Chondrocyte (in vitro differentiated cells): ENCODE measurements around the gene AFG3L2. TPM values are rescaled to one million over a fixed set of nuclear protein-coding genes. Genes with fewer than 3 reads are reported as not detected.

Experiments used
- DNase-seq: peaks from one replicate; pipeline ENCODE4 v3.0.0; 2021; ENCODE audit warnings: mixed read lengths, low spot score
- H3K27ac Mint-ChIP-seq: one replicate; pipeline ENCODE4 v1.8.0; 2021; ENCODE audit warnings: mild to moderate bottlenecking, moderate library complexity, mixed read lengths; ENCODE audit not compliant: unreplicated experiment
- H3K27me3 Mint-ChIP-seq: 2 replicates; pipeline ENCODE4 v1.8.0; 2021; ENCODE audit warnings: low read depth, mixed read lengths
- H3K36me3 Mint-ChIP-seq: 2 replicates; pipeline ENCODE4 v1.8.0; 2021; ENCODE audit warnings: low read depth, mixed read lengths
- H3K4me1 Mint-ChIP-seq: 2 replicates; pipeline ENCODE4 v1.8.0; 2021; ENCODE audit warnings: low read depth, mild to moderate bottlenecking, mixed read lengths
- H3K4me3 Mint-ChIP-seq: one replicate; pipeline ENCODE4 v1.8.0; 2021; ENCODE audit warnings: mild to moderate bottlenecking, moderate library complexity, mixed read lengths; ENCODE audit not compliant: unreplicated experiment
- H3K9me3 Mint-ChIP-seq: 2 replicates; pipeline ENCODE4 v1.8.0; 2021; ENCODE audit warnings: low read depth, mixed read lengths
- CTCF ChIP-seq: fragments of 200-600 bp; sonication (generic); IDR thresholded peaks from 2 replicates; pipeline ENCODE4 v1.5.0; 2021; ENCODE audit warnings: antibody characterized with exemption, mild to moderate bottlenecking, moderate library complexity
- long read RNA-seq: library from polyadenylated mRNA; stranded (forward); transcript quantifications from one replicate; pipeline ENCODE4 v2.0.0, GENCODE V29; 2021
- total RNA-seq: library from RNA; stranded (reverse); gene quantifications from 3 replicates; pipeline ENCODE4 v1.2.1, GENCODE V29; 2021

AFG3L2 gene
- total RNA-seq = 36.2 to 38.5 TPM (median 37.0 TPM) in 3 replicates
- long read RNA-seq, transcript AFG3L2-201 (17 exons, 3,247 nt) = major isoform, 89 of 104 reads
- long read RNA-seq, partial matches to known transcripts = 6 of 104 reads
- long read RNA-seq, other reads (novel, unspliced or antisense) = 9 of 104 reads

- peak within 1 kb of the TSS; percentile 88 for H3K4me3 Mint-ChIP-seq
- peaks cover 46% of the 10 kb centered on the region for H3K4me1 Mint-ChIP-seq
- peak; percentile 100 for DNase-seq
- no peaks in the 10 kb centered on the region for H3K9me3 Mint-ChIP-seq
- no peak for TF ChIP-seq CTCF
- no peaks in the 10 kb centered on the region for H3K27me3 Mint-ChIP-seq
- H3K36me3 Mint-ChIP-seq = no peaks in the 10 kb centered on the region
- H3K27ac Mint-ChIP-seq = peak within 1 kb of the TSS; percentile 98
These were observed at the start of gene AFG3L2 for GRCh38 chr18:12376754-12377555. Gene AFG3L2, minus strand, starts transcription at chr18:12377227. Its CDS starts 145 bp downstream, at chr18:12377082.

- peak overlapping the region; percentile 22 for H3K27ac Mint-ChIP-seq
- peaks cover 9% of the 10 kb centered on the region for H3K36me3 Mint-ChIP-seq
- H3K4me3 Mint-ChIP-seq = no peak overlapping the region
- H3K4me1 Mint-ChIP-seq = peaks cover 11% of the 10 kb centered on the region
- H3K9me3 Mint-ChIP-seq = no peaks in the 10 kb centered on the region
- H3K27me3 Mint-ChIP-seq = no peaks in the 10 kb centered on the region
- no peak for DNase-seq
- no peak for TF ChIP-seq CTCF
These were observed 47.2 kb upstream of the AFG3L2 start for GRCh38 chr18:12424252-12424651.

- no peak overlapping the region for H3K27ac Mint-ChIP-seq
- H3K9me3 Mint-ChIP-seq = no peaks in the 10 kb centered on the region
- TF ChIP-seq CTCF = no peak
- no peak overlapping the region for H3K4me3 Mint-ChIP-seq
- H3K4me1 Mint-ChIP-seq = peaks cover 11% of the 10 kb centered on the region
- no peaks in the 10 kb centered on the region for H3K27me3 Mint-ChIP-seq
- H3K36me3 Mint-ChIP-seq = peaks cover 9% of the 10 kb centered on the region
- peak; percentile 64 for DNase-seq
These were observed 46.8 kb upstream of the AFG3L2 start for GRCh38 chr18:12423820-12424219.

- no peak for DNase-seq
- Mint-ChIP-seq H3K4me1 (peaks cover 14% of the 10 kb centered on the region), H3K4me3 (no peak overlapping the region), H3K27me3 (no peaks in the 10 kb centered on the region), H3K9me3 (no peaks in the 10 kb centered on the region), H3K36me3 (peaks cover 7% of the 10 kb centered on the region), H3K27ac (no peak overlapping the region)
- no peak for TF ChIP-seq CTCF
These were observed 46.4 kb upstream of the AFG3L2 start for GRCh38 chr18:12423393-12423792.

- peaks cover 6% of the 10 kb centered on the region for H3K36me3 Mint-ChIP-seq
- peak; percentile 41 for TF ChIP-seq CTCF
- H3K27ac Mint-ChIP-seq = peak overlapping the region; percentile 5
- peak; percentile 62 for DNase-seq
- peaks cover 15% of the 10 kb centered on the region for H3K4me1 Mint-ChIP-seq
- H3K27me3 Mint-ChIP-seq = no peaks in the 10 kb centered on the region
- no peak overlapping the region for H3K4me3 Mint-ChIP-seq
- no peaks in the 10 kb centered on the region for H3K9me3 Mint-ChIP-seq
These were observed 45.9 kb upstream of the AFG3L2 start for GRCh38 chr18:12422936-12423335.
